GM12892 (cell line): Measurements from ENCODE around the gene ACVR2A.

Experiments used
- POLR2A ChIP-seq: IDR thresholded peaks from 2 replicates; pipeline ENCODE4 v1.6.1; 2011; ENCODE audit warnings: low read depth, low read length, control low read depth
- POLR2AphosphoS5 ChIP-seq: IDR thresholded peaks from 2 replicates; pipeline ENCODE4 v1.6.1; 2011; ENCODE audit warnings: low read depth, low read length, control low read depth
- TAF1 ChIP-seq: IDR thresholded peaks from 2 replicates; pipeline ENCODE4 v1.6.1; 2011; ENCODE audit warnings: low read depth, mild to moderate bottlenecking, control low read depth, low read length, borderline replicate concordance

GRCh38 chr2:147862859-147863516 is 18.2 kb downstream of the ACVR2A start:
- TF ChIP-seq POLR2A (no peak), TAF1 (no peak), POLR2AphosphoS5 (no peak)
